Naive B cell (primary cell): ENCODE data around the gene STAU1. TPM values are rescaled to one million over a fixed set of nuclear protein-coding genes. Genes with fewer than 3 reads are reported as not detected.
"Not testable (repeated sequence)": the region's sequence is repeated elsewhere in the genome, so short reads cannot be mapped to it uniquely, and the experiment has no call there.

Experiments used
- ATAC-seq, 2 donors: fragments of 150-1000 bp; cut with Tn5 transposase; 2 replicates each; pipeline ENCODE4 v1.10.0; 2021; ENCODE audit warnings: low read depth in 2 of 2, mild to moderate bottlenecking in 2 of 2, moderate library complexity in 2 of 2
- DNase-seq: peaks from one replicate; pipeline ENCODE4 v3.0.0; 2022
- H3K27ac Mint-ChIP-seq, 6 donors: one replicate each; pipeline ENCODE4 v1.8.0; 2020 to 2022; ENCODE audit warnings: mild to moderate bottlenecking in 6 of 6, mixed read lengths in 6 of 6, moderate library complexity in 5 of 6, inconsistent platforms in 2 of 6
- H3K27me3 Mint-ChIP-seq, 3 donors: one replicate each; pipeline ENCODE4 v1.8.0; 2021 to 2022; ENCODE audit warnings: mixed read lengths in 3 of 3, mild to moderate bottlenecking in 1 of 3
- H3K36me3 Mint-ChIP-seq, 2 donors: one replicate each; pipeline ENCODE4 v1.8.0; 2020 to 2022; ENCODE audit warnings: mixed read lengths in 2 of 2, inconsistent platforms in 1 of 2, mild to moderate bottlenecking in 1 of 2
- H3K4me1 Mint-ChIP-seq, 3 donors: one replicate each; pipeline ENCODE4 v1.8.0; 2020 to 2022; ENCODE audit warnings: mixed read lengths in 3 of 3, inconsistent platforms in 1 of 3, mild to moderate bottlenecking in 1 of 3, moderate library complexity in 1 of 3
- H3K4me3 Mint-ChIP-seq, 8 donors: one replicate each; pipeline ENCODE4 v1.8.0; 2020 to 2022; ENCODE audit warnings: mild to moderate bottlenecking in 8 of 8, mixed read lengths in 8 of 8, moderate library complexity in 8 of 8, inconsistent platforms in 2 of 8
- H3K9me3 Mint-ChIP-seq, 7 donors: one replicate each; pipeline ENCODE4 v1.8.0; 2020 to 2022; ENCODE audit warnings: mixed read lengths in 7 of 7, mild to moderate bottlenecking in 5 of 7, inconsistent platforms in 2 of 7, moderate library complexity in 1 of 7
- polyA plus RNA-seq, 6 donors: library from polyadenylated mRNA; unstranded; fragments of 300-500 nt; fragmentation: Illumina TruSeq; gene quantifications; one replicate each; pipeline ENCODE4 v1.2.3, GENCODE V29; 2021; ENCODE audit warnings: low read depth in 6 of 6

STAU1 gene
- polyA plus RNA-seq, 6 donors from 2014 or later, result 26.1 to 42.9 (median 31.3) TPM

DNA sequence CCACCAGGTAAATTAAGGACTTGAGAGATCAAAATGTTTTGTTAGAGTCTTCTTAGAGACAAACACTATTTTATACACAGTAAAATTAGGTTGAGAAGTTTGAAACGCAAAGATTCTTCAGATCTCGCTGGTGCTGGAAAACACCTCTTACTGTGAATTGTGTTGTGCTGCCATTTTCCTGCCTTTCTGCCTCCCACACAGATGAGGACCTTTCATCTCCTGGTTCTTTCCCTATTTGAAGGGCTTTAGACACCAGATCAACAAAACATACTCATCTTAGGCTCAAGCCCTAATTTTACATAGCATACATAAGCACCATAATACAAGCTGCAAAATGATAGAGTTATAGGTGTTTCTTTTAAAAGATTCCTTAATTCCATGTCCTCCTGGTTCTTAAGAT, 18.6 kb downstream of the STAU1 start:
- H3K4me1 Mint-ChIP-seq, result peaks cover 24 to 33% (median 26%) of the 10 kb centered on the region in 3 donors
- ATAC-seq (no peak), DNase-seq (no peak)
- peaks cover 0 to 10% of the 10 kb centered on the region in 2 donors for H3K36me3 Mint-ChIP-seq
- H3K9me3 Mint-ChIP-seq, result no peaks in the 10 kb centered on the region
- peak overlapping the region in 1 of 6 donors; percentile 51 for H3K27ac Mint-ChIP-seq
- no peaks in the 10 kb centered on the region for H3K27me3 Mint-ChIP-seq
- no peak overlapping the region for H3K4me3 Mint-ChIP-seq

DNA sequence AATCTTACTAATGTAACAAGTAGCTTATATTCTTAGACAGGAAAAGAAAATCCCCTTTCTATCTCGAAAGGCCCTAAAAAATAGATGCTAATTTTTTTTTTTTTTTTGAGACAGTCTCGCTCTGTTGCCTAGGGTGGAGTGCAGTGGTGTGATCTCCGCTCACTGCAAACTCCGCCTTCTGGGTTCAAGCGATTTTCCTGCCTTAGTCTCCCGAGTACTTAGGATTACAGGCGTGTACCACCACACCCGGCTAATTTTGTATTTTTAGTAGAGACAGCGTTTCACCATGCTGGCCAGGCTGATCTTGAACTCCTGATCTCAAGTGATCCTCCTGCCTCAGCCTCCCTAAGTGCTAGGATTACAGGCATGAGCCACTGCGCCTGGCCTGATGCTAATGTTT, 19.3 kb downstream of the STAU1 start:
- Mint-ChIP-seq H3K36me3 (peaks cover 0 to 10% of the 10 kb centered on the region in 2 donors), H3K27ac (peak overlapping the region in 2 of 6 donors; percentile 59 to 61), H3K4me1 (peaks cover 24 to 33% (median 26%) of the 10 kb centered on the region in 3 donors)
- H3K4me3 Mint-ChIP-seq, DNase-seq, ATAC-seq, H3K27me3 Mint-ChIP-seq, H3K9me3 Mint-ChIP-seq: not testable (repeated sequence)

DNA sequence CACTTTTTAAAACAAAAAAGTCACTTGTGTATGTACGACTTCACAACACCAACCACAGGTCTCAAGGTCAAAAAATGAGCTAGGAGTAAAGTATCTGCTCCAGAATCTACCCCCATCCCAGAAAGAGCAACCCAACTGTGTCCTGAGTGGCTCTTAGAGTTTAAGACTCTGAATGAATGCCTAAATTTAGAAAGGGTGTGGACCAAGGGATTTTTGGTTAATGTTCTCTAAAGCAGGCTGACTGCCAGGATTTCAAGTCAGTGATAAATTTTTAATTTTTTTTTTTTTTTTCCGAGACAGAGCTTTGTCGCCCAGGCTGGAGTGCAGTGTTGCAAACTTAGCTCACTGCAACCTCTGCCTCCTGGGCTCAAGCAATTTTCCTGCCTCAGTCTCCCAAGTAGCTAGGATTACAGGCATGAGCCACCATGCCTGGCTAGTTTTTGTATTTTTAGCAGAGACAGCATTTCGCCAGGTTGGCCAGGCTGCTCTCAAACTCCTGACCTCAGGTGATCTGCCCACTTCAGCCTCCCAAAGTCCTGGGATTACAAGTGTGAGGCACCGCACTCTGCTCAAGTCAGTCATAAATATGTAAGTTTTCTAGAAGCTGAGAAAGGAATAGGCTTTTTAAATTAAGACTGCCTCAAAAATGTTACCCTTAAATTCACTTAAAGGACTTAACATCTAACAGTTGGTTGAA, 20.2 kb downstream of the STAU1 start:
- no peaks in the 10 kb centered on the region for H3K27me3 Mint-ChIP-seq
- DNase-seq, result no peak
- H3K36me3 Mint-ChIP-seq, result peaks cover 0 to 10% of the 10 kb centered on the region in 2 donors
- peak overlapping the region in 5 of 6 donors; percentile 27 to 78 (median 71) for H3K27ac Mint-ChIP-seq
- ATAC-seq, result no peak
- no peaks in the 10 kb centered on the region for H3K9me3 Mint-ChIP-seq
- no peak overlapping the region for H3K4me3 Mint-ChIP-seq
- H3K4me1 Mint-ChIP-seq, result peaks cover 24 to 33% (median 26%) of the 10 kb centered on the region in 3 donors

DNA sequence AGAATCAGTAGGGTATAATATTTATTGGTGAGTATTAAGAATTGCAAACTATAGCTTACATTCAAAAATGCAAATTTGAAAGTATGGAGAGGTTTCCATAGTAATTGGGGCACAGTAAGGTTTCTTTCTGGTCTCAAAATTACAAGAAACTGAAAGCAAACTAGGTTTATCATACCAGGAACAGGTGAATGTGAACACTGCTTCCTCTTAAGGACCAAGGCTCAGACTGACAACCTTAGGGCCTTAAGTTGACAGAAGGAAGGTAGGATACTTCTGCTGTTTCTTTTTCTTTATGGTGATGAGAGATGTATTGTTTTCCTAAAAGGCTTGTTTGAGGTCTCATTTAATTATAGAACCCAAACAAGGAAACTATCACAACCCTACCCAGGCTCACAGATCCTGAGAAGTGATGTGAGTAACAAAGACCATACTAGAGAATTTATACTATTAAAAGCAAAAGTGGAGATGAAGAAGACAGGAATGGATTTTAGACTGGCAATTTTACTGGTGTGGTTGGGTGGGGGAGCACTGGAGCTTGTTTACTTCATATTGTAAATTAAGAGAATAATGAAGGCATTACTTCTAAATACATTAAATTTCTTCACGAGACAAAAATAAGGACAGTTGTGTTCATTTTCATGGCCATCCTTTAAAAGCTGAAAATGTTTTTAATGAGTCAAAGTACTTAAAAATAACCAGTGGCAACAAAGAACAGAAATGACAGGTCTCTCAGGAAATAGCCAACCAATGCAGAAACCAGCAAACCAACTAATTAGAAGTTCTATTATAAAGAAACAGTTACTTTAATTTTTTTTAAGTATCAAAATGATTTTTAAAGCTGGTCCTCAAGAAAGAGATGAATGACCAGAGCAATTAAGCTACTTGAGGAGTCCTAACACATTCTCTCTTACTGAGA, 21.3 kb downstream of the STAU1 start:
- no peak for DNase-seq
- H3K9me3 Mint-ChIP-seq, result no peaks in the 10 kb centered on the region
- peak; percentile 80 to 82 for ATAC-seq
- H3K27me3 Mint-ChIP-seq, result no peaks in the 10 kb centered on the region
- H3K4me3 Mint-ChIP-seq, result no peak overlapping the region
- peak overlapping the region; percentile 34 to 88 (median 76) for H3K27ac Mint-ChIP-seq
- H3K4me1 Mint-ChIP-seq, result peaks cover 26 to 35% (median 34%) of the 10 kb centered on the region in 3 donors
- peaks cover 0 to 5% of the 10 kb centered on the region in 2 donors for H3K36me3 Mint-ChIP-seq

DNA sequence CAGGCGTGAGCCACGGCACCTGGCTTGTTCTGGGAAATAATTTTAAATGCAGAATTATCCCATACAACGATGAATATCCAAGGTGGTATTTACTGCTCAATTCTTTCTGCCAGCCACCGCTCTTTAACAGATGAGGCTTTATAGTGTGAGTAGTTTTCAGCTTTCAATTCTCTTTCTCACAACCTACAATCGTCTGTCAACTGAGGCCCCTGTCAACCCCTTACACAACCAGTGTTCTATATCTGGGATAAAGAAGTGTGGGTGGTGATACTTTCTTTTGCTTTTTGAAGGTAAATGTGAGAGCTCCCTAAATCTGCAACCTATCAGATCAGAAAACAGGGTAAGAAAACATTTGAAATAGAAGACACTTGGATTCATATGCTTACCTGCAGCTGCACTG, 22.5 kb downstream of the STAU1 start:
- Mint-ChIP-seq H3K36me3 (peaks cover 0 to 7% of the 10 kb centered on the region in 2 donors), H3K27ac (peak overlapping the region in 2 of 6 donors; percentile 12 to 32), H3K27me3 (no peaks in the 10 kb centered on the region), H3K4me3 (no peak overlapping the region), H3K4me1 (peaks cover 27 to 38% (median 36%) of the 10 kb centered on the region in 3 donors), H3K9me3 (no peaks in the 10 kb centered on the region)
- no peak for ATAC-seq
- DNase-seq, result no peak

DNA sequence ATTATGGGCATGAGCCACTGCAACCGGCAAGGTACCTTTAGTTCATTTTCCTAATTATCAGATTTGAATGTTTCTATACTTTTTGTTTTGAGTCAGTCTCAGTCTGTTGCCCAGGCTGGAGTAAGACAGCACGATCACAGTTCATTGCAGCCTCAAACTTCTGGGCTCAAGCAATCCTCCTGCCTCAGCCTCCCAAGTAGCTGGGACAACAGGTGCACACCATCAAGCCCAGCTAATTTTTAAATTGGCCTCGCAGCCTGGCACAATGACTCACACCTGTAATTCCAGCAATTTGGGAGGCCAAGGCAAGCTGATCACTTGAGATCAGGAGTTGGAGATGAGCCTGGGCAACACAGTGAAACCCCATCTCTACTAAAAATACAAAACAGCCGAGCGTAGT, 24.4 kb downstream of the STAU1 start:
- H3K36me3 Mint-ChIP-seq, result peaks cover 0 to 6% of the 10 kb centered on the region in 2 donors
- H3K4me1 Mint-ChIP-seq, result peaks cover 27 to 36% (median 27%) of the 10 kb centered on the region in 3 donors
- H3K9me3 Mint-ChIP-seq, result no peaks in the 10 kb centered on the region
- no peak for DNase-seq
- no peak for ATAC-seq
- no peaks in the 10 kb centered on the region for H3K27me3 Mint-ChIP-seq
- no peak overlapping the region for H3K27ac Mint-ChIP-seq
- H3K4me3 Mint-ChIP-seq, result no peak overlapping the region

DNA sequence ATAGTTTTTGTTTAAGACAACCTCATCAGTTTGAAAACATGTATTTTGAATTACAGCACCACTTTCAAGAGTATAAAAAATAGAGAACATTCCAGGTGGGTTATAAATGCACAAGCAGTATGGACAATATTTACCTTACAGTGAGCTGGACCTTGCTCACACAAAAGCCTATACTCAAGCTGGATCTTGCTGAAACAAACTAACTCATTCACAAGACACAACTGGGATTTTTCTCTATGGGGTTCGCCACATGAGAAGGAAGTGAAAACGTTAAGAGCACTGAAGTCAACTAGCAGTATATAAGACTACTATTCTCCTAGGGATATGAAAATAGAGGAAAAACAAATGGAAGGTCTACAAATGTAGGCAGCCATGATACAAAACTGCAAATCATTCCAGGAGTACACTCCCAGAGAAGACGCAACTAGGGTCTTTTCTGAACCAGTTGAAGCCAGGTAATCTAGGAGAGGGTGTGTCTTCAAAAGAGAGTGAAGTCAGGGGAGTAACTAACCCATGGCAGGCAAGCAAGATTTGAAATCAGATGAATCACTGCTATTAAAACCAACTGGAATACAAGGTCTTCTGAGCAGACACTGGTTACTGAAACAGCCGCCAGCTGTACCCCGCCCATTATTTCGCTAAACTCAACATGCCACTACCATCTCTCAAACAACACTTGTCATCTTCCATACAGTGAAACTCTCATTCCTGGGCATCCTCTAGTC, 26.5 kb downstream of the STAU1 start:
- Mint-ChIP-seq H3K9me3 (no peaks in the 10 kb centered on the region), H3K4me1 (peaks cover 13 to 26% (median 17%) of the 10 kb centered on the region in 3 donors)

DNA sequence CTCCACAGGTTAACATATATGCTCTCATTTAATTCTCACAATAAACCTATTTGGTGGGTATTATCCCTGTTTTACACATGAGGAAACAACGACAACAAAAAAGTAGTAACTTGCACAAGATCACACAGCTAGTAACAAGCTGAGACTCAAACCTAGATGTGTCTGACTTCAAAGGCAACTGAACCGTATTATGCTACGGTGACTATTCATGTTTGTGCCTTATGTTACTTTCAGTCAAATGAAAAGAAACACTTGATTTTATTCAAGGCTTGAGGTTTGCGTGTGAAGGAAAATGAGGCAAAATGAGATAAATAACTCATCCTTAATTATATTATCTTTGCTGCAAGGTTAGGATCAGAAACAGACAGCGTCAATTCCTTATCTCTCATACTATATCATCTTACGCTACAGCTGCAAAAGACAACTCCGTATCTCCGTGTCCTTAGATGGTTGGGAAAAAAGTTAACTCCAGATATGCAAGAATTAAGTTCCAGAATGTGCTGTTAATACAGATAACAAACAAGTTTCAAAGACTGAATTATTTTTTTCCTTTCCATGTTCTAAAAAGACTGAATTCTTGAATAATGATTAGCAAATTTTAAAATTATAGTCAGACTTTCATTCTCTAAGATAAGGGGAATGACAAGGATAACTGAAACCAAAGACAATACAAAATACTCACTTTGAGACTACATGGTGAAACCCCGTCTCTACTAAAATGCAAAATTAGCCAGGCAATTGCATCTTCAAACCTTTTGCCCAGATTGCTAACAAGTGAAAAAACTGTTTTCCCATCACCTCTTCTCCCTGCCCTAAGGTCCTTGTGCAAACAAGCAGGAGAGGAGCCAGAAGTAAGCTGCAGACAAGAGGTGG, 27.8 kb downstream of the STAU1 start:
- H3K4me1 Mint-ChIP-seq, result peaks cover 7 to 15% (median 14%) of the 10 kb centered on the region in 3 donors
- no peaks in the 10 kb centered on the region for H3K27me3 Mint-ChIP-seq
- no peak overlapping the region for H3K4me3 Mint-ChIP-seq
- DNase-seq (no peak), ATAC-seq (no peak)
- H3K27ac Mint-ChIP-seq, result no peak overlapping the region
- H3K9me3 Mint-ChIP-seq, result no peaks in the 10 kb centered on the region
- H3K36me3 Mint-ChIP-seq, result peaks cover 0 to 6% of the 10 kb centered on the region in 2 donors

More for the DNA sequence above, 26.5 kb downstream of the STAU1 start:
- H3K27me3 Mint-ChIP-seq, result no peaks in the 10 kb centered on the region
- peaks cover 0 to 6% of the 10 kb centered on the region in 2 donors for H3K36me3 Mint-ChIP-seq
- peak overlapping the region in 3 of 6 donors; percentile 77 to 89 (median 84) for H3K27ac Mint-ChIP-seq
- no peak for DNase-seq
- ATAC-seq, result no peak
- H3K4me3 Mint-ChIP-seq, result no peak overlapping the region

DNA sequence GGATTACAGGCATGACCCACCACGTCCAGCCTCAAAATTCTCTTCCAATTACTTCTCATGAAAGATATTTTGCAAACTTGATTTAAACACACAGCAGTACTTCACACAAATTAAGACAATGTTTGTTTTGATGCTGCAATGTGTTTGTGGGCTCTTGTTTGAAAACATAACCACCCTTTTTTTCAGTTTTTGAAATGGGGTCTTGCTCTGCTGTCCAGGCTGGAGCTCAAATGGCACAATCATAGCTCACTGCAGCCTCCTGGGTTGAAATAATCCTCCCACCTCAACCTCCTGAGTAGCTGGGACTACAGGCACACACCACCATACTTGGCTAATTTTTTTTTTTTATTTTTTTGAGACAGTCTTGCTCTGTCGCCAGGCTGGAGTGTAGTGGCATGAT, 31.0 kb downstream of the STAU1 start:
- no peak overlapping the region for H3K4me3 Mint-ChIP-seq
- no peak for ATAC-seq
- peaks cover 7 to 14% (median 10%) of the 10 kb centered on the region in 3 donors for H3K4me1 Mint-ChIP-seq
- no peak for DNase-seq
- no peaks in the 10 kb centered on the region for H3K9me3 Mint-ChIP-seq
- peaks cover 0 to 6% of the 10 kb centered on the region in 2 donors for H3K36me3 Mint-ChIP-seq
- no peaks in the 10 kb centered on the region for H3K27me3 Mint-ChIP-seq
- no peak overlapping the region for H3K27ac Mint-ChIP-seq

DNA sequence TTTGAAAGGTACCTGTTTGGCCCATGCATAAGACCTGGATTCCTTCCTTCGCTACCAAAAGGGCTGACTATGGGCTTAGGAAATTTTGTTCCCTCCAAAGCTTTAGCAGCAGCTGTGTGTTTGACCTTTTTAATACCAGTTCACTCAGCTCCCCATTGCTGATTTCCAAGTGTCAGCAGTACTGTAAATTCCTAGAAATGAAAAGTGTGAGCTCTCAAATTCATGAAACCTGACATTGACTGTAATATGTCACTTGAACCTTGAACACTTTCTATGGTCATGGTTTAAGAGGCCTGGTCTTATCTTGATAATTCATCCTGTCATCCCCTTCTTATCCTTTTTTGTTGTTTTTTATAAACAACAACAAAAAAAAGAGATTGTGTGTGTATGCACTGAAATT, 31.7 kb downstream of the STAU1 start:
- peaks cover 2 to 11% (median 4%) of the 10 kb centered on the region in 3 donors for H3K4me1 Mint-ChIP-seq
- no peaks in the 10 kb centered on the region for H3K9me3 Mint-ChIP-seq
- H3K27me3 Mint-ChIP-seq, result no peaks in the 10 kb centered on the region
- no peak overlapping the region for H3K4me3 Mint-ChIP-seq
- ATAC-seq, result no peak
- no peak for DNase-seq
- peak overlapping the region in 1 of 6 donors; percentile 39 for H3K27ac Mint-ChIP-seq
- H3K36me3 Mint-ChIP-seq, result peaks cover 0 to 5% of the 10 kb centered on the region in 2 donors

DNA sequence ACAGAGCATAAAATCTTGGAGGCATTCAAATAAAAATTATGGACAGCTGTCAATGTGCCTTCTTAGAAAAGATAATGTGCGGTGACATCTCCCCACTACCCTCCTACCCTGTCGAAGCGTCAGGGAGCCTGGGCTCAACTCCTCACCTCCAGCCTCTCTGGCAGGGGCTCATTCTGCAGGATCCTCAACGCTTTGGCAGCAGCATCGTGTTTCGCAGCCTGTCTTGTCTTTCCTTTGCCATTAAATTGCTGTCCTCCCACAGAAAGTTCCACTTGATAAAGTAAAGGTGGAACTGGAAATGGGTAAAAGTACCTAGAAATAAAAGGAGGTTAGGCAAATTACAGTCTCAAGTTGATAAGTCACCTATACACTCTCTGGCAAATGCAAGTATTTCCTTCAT, 36.7 kb downstream of the STAU1 start:
- Mint-ChIP-seq H3K27ac (no peak overlapping the region), H3K9me3 (no peaks in the 10 kb centered on the region)

DNA sequence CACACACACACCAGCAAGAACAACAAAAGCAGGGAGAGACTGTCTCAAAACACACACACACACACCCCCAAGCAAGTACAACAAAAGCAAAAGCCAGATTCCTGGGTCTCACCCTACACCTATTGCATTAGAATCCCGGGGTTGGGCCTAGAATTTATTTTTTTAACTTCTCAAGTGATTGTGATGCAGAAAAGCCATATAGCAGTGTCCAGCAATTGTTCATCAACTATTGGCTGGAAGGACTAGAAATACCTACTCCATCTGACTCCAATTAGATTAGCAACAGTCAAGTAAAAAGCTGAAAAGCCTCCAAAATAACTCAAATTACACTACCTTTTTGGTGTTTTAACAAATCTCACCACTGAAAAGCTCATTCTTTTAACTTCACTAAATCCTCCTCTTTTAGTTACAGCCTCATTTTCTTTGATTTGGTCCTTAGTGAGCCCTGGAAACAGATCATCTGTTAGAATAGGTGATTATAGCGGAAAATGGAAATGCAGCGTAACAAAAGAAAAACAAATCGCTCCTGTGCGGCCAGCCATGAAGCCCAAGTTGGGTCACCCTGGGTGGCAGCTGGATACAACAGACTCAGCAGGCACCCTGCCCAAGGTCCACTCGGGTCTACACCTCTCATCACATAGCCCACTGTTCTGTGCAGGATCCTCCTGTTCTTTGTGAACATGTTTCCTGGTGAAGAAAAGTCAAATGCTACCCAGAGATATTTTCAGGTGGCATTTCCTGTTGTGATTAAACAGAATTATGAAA, 38.7 kb downstream of the STAU1 start:
- ATAC-seq (no peak), DNase-seq (no peak)
- Mint-ChIP-seq H3K27ac (peak overlapping the region; percentile 34 to 83 (median 54)), H3K9me3 (no peaks in the 10 kb centered on the region), H3K27me3 (no peaks in the 10 kb centered on the region), H3K4me3 (peak overlapping the region in 1 of 8 donors; percentile 65), H3K36me3 (peaks cover 12 to 15% of the 10 kb centered on the region in 2 donors), H3K4me1 (peaks cover 5 to 12% (median 8%) of the 10 kb centered on the region in 3 donors)

More for the DNA sequence above, 36.7 kb downstream of the STAU1 start:
- ATAC-seq (no peak), DNase-seq (no peak)
- Mint-ChIP-seq H3K4me1 (peaks cover 8 to 12% (median 11%) of the 10 kb centered on the region in 3 donors), H3K36me3 (peaks cover 12% of the 10 kb centered on the region in 2 donors), H3K27me3 (no peaks in the 10 kb centered on the region), H3K4me3 (no peak overlapping the region)
